Heart left ventricle (tissue), 13 donors: ENCODE results near the gene MAPK14.

Source experiments
- POLR2A ChIP-seq, 2 donors: fragments of 450-650 bp; IDR thresholded peaks; one replicate each; pipeline ENCODE4 v1.6.1; 2017; ENCODE audit warnings: antibody characterized with exemption in 2 of 2, mild to moderate bottlenecking in 2 of 2, moderate library complexity in 2 of 2
- TF ChIP-seq, protein P1 (sequence below), 12 donors: fragments of 200-600 bp; sonication (generic) in 4 of 12; IDR thresholded peaks; one replicate each; pipeline versions ENCODE4 v1.5.0 to v1.8.0; 2018 to 2022; ENCODE audit warnings: antibody characterized with exemption in 12 of 12, mild to moderate bottlenecking in 5 of 12
- donor health status: ischemic (EF 13 %, LVEDD 7.1; RV severe dilation, severe dysfunction).
- donor health status: DM: no; HTN: yes; CAD: no.
- donor health status: DM: no; HTN: no; CAD: no.
- donor health status: ischemic (EF 25% LVEDD 6.9; RV normal size, moderate dysfunction).
- donor health status: ischemic (EF 25% LVEDD 5.7; RV mildly dilated, moderate dysfunction).
- donor health status: ischemic (EF 35%, LVEDD 5.7; RV mildly dilated, moderate dysfunction).
- donor health status: nonischemic (EF 11% LVEDD 7.7; RV severe dilation, severe dysfunction).
- donor health status: DM: yes; HTN: yes; CAD: no.
- donor health status: PGD.
- donor health status: ischemic (EF 29% LVEDD 5.4; RV normal size, mild dysfunction).
- donor health status: nonischemic (EF 23%, LVEDD 6.1; RV moderate dilation, normal function).

- no peak for TF ChIP-seq POLR2A (IDR thresholded peaks at IDR 0.05)
- TF ChIP-seq, protein P1, sequence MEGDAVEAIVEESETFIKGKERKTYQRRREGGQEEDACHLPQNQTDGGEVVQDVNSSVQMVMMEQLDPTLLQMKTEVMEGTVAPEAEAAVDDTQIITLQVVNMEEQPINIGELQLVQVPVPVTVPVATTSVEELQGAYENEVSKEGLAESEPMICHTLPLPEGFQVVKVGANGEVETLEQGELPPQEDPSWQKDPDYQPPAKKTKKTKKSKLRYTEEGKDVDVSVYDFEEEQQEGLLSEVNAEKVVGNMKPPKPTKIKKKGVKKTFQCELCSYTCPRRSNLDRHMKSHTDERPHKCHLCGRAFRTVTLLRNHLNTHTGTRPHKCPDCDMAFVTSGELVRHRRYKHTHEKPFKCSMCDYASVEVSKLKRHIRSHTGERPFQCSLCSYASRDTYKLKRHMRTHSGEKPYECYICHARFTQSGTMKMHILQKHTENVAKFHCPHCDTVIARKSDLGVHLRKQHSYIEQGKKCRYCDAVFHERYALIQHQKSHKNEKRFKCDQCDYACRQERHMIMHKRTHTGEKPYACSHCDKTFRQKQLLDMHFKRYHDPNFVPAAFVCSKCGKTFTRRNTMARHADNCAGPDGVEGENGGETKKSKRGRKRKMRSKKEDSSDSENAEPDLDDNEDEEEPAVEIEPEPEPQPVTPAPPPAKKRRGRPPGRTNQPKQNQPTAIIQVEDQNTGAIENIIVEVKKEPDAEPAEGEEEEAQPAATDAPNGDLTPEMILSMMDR (IDR thresholded peaks at IDR 0.05): no peak
Observed at GRCh38 chr6:36119209-36119608, 91.6 kb downstream of the MAPK14 start.
